Kidney epithelial cell (primary cell): ENCODE data around the gene ZNF423. TPM values are rescaled to one million over a fixed set of nuclear protein-coding genes. Genes with fewer than 3 reads are reported as not detected.

Source experiments
- DNase-seq: peaks from one replicate; pipeline ENCODE4 v3.0.0-alpha.2; 2010; ENCODE audit warnings: low read depth
- H3K27me3 ChIP-seq: 2 replicates; pipeline ENCODE4 v1.6.0; 2011; ENCODE audit warnings: low read length; ENCODE audit not compliant: control insufficient read depth, insufficient read depth
- H3K36me3 ChIP-seq: 2 replicates; pipeline ENCODE4 v1.5.1; 2011; ENCODE audit warnings: low read length; ENCODE audit not compliant: control insufficient read depth, insufficient read depth
- H3K4me3 ChIP-seq: 2 replicates; pipeline ENCODE4 v1.5.1; 2011; ENCODE audit warnings: low read depth, mild to moderate bottlenecking, control low read depth, low read length
- total RNA-seq: library from RNA; depleted of rRNA; stranded (reverse); fragments of >200 nt; gene quantifications from 2 replicates; pipeline ENCODE4 v1.2.3, GENCODE V29; 2015
- TF ChIP-seq, protein P1 (sequence below): IDR thresholded peaks from 2 replicates; pipeline ENCODE4 v1.5.1; 2011; ENCODE audit warnings: mild to moderate bottlenecking, moderate library complexity, low read length, control low read depth, inconsistent platforms; ENCODE audit not compliant: insufficient read depth, poor library complexity, severe bottlenecking

ZNF423 gene
- total RNA-seq, 1 donor from 2014 or later = 3.6 TPM

DNA sequence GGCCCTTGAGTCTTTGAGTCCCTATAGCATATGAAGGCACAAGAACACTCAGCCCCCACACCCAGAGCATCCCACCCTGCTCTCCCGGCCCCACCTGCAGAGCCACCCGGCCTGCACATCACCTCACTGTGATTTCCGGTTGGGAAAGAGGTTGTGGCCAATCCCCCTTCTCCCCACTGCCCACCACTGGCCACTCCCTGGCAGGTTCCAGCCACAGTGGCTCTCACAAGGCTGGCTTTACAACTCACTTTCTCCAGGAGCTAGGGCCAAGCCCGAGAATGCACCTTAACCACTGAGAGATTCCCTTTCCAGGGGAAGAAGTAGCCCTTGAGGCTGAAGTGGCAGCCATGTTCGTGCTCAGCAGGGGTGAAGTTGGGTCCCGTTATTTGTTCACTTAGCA lies 358.4 kb downstream of the ZNF423 start:
- Histone ChIP-seq H3K4me3 (no peak overlapping the region), H3K36me3 (no peaks in the 10 kb centered on the region), H3K27me3 (peaks cover 5% of the 10 kb centered on the region)
- no peak for DNase-seq
- TF ChIP-seq, protein P1, sequence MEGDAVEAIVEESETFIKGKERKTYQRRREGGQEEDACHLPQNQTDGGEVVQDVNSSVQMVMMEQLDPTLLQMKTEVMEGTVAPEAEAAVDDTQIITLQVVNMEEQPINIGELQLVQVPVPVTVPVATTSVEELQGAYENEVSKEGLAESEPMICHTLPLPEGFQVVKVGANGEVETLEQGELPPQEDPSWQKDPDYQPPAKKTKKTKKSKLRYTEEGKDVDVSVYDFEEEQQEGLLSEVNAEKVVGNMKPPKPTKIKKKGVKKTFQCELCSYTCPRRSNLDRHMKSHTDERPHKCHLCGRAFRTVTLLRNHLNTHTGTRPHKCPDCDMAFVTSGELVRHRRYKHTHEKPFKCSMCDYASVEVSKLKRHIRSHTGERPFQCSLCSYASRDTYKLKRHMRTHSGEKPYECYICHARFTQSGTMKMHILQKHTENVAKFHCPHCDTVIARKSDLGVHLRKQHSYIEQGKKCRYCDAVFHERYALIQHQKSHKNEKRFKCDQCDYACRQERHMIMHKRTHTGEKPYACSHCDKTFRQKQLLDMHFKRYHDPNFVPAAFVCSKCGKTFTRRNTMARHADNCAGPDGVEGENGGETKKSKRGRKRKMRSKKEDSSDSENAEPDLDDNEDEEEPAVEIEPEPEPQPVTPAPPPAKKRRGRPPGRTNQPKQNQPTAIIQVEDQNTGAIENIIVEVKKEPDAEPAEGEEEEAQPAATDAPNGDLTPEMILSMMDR = no peak

DNA sequence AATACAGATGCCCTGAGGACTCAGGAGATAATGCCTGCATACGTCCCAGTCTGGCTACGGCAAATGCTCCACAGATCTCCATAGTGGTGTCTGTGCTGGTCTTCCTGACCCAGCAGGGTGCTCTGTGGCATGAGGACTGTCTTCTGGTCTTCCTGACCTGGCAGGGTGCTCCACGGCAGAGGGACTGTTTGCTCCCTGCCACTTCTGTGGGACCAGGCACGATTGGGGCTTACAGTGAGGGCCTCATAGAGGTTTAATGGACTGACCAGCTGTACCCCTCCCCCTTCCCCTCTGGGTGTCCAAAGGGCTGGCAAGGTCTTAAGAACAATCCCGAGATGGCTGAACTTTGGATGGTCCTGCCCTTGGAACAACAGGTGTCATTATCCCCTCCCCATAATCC lies 359.3 kb downstream of the ZNF423 start:
- H3K4me3 ChIP-seq = no peak overlapping the region
- TF ChIP-seq, protein P1 = no peak
- DNase-seq = no peak
- H3K36me3 ChIP-seq = no peaks in the 10 kb centered on the region
- peaks cover 12% of the 10 kb centered on the region for H3K27me3 ChIP-seq

DNA sequence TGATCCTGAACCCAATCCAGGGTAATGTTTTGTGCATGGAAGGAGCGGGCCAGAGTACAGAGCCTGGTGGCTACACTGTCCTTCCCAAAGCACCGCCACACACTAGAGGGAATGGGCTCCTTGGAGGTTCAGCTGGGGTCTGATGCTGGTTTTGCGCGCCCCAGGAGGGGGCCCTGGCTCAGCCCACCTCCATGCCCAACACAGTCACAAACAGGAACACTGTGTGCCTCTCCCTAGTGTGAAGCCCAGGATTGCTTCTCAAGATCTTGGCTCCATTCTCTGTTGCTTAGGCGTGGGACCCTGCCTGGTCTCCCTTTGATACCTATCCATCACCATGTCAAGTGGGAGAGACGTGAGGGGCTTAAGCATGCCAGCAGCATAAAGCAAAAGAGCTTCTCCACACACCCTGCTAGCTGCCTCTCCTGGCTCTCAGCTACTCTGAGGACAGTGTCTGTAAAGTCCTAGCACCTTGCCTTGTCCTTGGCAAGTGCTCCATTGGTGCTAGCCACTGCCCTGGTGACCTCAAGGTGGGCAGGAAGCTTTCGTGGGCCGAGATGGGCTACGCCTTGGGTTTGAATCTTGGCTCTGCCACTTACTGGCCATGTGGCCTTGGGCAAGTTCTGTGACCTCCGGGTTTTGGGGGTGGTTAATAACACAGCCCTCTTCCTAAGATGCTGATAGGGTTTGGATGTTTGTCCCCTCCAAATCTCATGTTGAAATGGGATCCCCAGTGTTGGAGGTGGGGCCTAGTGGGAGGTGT lies 360.1 kb downstream of the ZNF423 start:
- TF ChIP-seq, protein P1 = no peak

DNA sequence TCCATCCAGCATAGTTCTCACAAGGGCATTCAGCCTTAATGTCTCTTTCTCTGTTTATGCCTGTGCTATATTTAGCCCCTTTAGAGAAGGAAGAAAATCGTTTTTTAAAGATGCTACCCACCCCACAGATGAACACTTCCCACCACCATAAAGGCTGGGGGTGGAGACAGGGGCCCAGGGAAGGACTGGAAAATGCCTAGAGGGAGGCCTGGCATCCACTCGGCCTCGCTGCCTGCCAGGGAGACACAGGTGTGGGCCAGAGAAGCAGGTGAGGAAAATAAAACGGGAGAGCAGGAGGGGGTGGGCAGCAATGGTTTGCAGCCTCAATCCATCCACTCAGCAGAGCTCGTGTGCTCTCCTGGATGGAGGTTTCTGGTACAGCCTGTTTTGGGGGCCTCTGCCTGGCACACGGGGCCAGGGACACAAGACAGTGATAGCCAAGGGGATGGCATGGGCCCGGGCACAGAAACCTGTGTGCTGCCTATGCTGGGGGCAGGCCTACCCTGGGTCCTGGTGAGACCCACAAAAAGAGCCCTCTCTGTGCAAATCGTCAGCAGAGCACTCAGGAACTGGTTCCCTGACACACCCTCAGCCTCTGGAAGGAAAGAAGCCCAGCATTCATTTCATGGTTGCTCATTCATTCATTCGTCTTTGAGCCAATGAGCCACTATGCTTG lies 360.9 kb downstream of the ZNF423 start:
- TF ChIP-seq, protein P1 = no peak
- Histone ChIP-seq H3K4me3 (no peak overlapping the region), H3K27me3 (peaks cover 18% of the 10 kb centered on the region), H3K36me3 (no peaks in the 10 kb centered on the region)
- DNase-seq = no peak

More for the DNA sequence above, 360.1 kb downstream of the ZNF423 start:
- Histone ChIP-seq H3K36me3 (no peaks in the 10 kb centered on the region), H3K27me3 (peaks cover 18% of the 10 kb centered on the region), H3K4me3 (no peak overlapping the region)
- DNase-seq = no peak

DNA sequence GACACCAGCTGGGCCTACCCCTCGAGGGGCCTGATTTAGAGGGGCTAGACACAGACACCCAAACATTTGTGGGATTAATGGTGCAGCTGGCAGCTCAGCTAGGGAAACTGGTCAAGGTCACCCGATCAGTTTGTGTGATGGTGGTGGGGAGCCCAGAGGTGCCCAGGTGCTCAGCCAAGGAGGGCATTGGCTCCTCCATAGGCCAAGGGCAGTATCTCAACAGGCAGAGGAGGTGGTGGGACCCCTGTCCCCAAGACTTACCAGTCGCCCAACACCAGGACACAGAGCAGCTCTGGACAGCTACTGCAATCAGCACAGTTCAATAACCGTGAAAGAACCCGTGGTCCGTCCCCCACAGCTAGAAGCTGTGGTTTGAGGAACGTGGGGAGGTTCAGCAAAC lies 361.4 kb downstream of the ZNF423 start:
- DNase-seq = no peak
- no peaks in the 10 kb centered on the region for H3K36me3 ChIP-seq
- H3K27me3 ChIP-seq = peaks cover 18% of the 10 kb centered on the region
- TF ChIP-seq, protein P1 = no peak
- H3K4me3 ChIP-seq = no peak overlapping the region
